Stimulated activated CD8-positive, alpha-beta memory T cell treated with anti-CD3 and anti-CD28 coated beads, Interleukin-12 subunit alpha, Interleukin-12 subunit beta, amount 100 ng/mL, for 4 hours (primary cell): ENCODE measurements around the gene KMT2B.

Experiments
- DNase-seq: peaks from one replicate; pipeline ENCODE4 v3.0.0-alpha.2; 2020; ENCODE audit warnings: low read depth

Gene KMT2B

DNA sequence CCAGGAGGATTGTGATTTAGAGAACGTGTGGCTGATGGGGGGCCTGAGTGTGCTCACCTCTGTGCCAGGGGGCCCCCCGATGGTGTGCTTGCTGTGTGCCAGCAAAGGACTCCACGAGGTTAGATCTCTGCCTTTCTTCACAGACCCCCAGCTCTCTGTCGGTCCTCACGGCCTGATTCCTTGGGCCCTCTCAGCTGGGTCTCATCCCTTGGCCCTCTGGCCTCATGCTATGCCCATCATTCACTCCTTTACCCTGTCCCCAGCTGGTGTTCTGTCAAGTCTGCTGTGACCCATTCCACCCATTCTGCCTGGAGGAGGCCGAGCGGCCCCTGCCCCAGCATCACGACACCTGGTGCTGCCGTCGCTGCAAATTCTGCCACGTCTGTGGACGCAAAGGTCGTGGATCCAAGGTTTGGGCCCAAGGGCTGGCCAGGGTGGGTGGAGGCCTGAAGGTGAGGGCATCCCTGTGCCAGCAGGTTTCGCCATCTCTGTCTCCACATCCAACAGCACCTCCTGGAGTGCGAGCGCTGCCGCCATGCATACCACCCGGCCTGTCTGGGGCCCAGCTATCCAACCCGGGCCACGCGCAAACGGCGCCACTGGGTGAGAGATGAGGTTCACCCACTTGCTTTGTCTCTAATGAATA lies 7.5 kb downstream of the KMT2B start:
- DNase-seq: no peak

DNA sequence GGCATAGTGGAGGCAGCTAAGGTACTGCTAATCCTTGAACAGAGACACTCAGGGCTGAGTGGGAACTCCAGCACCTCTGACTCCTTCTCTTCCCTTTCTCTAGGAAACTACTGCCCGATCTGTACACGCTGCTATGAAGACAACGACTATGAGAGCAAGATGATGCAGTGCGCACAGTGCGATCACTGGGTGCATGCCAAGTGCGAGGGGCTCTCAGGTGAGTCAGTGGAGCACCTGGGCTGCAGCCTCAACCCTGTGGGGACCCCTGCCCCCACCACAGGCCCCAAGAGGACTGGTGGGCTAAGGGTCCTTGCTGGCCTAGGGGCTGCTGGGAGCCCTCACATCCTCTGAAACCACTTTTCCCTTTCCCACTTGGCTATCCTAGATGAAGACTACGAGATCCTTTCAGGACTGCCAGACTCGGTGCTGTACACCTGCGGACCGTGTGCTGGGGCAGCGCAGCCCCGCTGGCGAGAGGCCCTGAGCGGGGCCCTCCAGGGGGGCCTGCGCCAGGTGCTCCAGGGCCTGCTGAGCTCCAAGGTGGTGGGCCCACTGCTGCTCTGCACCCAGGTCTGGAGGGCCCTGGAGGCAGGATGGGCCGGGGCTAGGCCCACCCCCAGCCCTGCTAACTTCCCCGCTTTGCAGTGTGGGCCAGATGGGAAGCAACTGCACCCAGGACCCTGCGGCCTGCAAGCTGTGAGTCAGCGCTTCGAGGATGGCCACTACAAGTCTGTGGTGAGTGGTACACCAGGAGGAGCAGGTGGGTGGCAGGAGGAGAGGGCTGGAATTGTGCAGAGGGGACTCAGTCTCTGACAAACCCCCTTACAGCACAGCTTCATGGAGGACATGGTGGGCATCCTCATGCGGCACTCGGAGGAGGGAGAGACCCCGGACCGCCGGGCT lies 9.5 kb downstream of the KMT2B start:
- no peak for DNase-seq

DNA sequence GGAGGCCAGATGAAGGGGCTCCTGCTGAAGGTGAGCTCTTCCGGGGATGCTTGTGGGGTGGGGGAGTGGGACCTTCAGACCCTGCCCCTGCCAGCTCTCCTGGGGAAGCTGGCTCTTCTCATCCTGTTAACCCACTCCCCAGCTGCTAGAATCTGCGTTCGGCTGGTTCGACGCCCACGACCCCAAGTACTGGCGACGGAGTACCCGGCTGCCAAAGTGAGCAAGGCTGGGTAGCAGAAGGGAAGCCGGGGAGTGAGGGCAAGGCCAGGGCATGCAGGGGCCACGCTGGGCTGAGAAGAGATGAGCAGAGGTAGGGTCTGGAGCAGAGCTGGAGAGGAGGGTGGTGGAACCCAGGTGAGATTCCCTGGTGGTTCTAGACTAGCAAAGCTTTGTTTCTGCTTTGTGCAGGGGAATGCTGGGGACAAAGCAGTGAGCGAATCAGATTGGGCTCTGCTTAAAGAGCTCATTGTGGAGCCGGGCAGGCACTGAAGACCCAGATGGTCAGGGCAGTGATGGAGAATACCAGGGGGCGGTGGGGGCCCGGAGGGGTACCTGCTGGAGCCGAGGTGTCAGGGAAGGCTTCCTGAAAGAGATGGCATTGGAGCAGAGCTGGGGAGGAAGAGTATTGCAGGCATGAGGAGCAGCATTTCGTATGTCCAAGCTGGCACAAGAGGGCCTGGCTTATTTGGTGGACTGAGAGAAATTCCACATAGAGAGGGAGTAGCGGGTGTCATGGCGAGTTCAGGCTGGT lies 10.3 kb downstream of the KMT2B start:
- no peak for DNase-seq

DNA sequence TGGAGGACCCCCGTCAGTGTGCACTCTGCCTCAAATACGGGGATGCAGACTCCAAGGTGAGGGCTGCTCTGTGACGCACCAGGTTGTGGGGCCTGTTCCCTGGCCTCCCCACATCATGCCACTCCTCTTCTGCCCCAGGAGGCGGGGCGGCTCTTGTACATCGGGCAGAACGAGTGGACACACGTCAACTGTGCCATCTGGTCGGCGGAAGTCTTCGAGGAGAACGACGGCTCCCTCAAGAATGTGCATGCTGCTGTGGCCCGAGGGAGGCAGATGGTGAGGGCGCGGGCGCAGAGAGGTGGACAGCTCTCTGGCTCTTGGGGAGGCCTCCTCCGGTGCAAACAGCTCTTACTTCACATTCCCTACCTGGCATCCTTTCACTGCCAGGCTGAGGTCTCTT lies 11.2 kb downstream of the KMT2B start:
- DNase-seq: no peak

DNA sequence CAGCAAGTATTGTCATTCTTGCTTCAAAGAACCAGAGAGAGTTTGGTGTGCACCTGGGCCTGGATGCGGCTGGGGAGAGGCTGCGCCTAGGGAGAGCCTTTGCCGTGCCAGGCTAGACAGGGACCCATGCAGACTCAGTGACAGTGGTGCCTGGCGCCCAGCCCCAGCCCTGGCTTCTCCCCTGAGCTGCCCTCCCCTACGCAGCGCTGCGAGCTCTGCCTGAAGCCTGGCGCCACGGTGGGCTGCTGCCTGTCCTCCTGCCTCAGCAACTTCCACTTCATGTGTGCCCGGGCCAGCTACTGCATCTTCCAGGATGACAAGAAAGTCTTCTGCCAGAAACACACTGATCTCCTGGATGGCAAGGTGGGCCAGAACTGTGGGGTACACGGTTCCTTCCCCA lies 12.0 kb downstream of the KMT2B start:
- DNase-seq: no peak

DNA sequence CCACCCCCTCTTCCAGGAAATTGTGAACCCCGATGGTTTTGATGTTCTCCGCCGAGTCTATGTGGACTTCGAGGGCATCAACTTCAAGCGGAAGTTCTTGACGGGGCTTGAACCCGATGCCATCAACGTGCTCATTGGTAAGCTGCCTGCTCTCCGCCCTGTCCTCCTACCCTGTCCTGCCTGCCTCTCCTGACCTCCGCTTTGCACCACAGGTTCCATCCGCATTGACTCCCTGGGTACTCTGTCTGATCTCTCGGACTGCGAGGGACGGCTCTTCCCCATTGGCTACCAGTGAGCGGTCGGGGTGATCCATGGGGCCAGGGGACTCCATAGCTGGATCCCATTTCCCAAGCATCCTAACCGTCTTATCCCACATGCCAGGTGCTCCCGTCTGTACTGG lies 12.5 kb downstream of the KMT2B start:
- no peak for DNase-seq

DNA sequence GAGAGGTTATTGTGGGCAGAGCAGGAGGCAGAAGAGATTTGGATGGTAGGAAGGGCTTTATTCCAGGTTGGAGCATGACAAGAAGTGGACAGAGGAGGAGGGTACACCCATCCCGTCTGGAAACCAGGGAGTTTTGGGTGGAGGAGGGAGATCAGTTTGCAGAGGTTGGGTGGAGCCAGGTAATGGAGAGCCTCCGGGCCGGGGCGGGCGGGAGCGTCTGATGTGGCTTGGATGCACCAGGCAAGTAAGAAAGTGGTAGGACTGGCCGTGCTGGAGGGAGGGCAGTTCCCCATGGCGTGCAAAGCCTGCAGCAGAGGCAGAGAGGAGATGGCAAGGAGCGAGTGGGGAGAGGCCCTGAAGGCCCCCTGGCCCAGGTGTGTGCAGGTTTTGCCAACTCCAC lies 13.6 kb downstream of the KMT2B start:
- no peak for DNase-seq

DNA sequence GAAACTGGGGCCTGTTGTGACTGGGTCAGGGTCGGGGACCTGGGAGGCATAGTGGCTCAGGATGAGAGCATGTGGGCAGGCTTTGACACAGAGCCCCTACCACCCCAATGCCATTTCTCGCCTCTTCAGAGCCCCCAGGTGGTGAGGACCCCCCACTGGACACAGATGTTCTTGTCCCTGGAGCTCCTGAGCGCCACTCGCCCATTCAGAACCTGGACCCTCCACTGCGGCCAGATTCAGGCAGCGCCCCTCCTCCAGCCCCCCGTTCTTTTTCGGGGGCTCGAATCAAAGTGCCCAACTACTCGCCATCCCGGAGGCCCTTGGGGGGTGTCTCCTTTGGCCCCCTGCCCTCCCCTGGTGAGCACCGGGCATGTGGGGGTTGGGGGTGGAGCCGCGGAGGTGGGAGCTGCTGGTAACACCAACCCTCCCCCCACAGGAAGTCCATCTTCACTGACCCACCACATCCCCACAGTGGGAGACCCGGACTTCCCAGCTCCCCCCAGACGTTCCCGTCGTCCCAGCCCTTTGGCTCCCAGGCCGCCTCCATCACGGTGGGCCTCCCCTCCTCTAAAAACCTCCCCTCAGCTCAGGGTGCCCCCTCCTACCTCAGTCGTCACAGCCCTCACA lies 14.1 kb downstream of the KMT2B start:
- DNase-seq: no peak

DNA sequence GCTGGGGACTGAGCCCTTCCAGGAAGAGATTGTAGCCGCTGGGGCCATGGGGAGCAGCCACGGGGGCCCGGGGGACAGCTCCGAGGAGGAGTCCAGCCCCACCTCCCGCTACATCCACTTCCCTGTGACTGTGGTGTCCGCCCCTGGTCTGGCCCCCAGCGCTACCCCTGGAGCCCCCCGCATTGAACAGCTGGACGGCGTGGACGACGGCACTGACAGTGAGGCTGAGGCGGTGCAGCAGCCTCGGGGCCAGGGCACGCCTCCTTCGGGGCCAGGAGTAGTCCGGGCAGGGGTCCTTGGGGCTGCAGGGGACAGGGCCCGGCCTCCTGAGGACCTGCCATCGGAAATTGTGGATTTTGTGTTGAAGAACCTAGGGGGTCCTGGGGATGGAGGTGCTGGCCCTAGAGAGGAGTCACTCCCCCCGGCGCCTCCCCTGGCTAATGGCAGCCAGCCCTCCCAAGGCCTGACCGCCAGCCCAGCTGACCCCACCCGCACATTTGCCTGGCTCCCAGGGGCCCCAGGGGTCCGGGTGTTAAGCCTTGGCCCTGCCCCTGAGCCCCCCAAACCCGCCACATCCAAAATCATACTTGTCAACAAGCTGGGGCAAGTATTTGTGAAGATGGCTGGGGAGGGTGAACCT lies 14.9 kb downstream of the KMT2B start:
- DNase-seq: no peak

DNA sequence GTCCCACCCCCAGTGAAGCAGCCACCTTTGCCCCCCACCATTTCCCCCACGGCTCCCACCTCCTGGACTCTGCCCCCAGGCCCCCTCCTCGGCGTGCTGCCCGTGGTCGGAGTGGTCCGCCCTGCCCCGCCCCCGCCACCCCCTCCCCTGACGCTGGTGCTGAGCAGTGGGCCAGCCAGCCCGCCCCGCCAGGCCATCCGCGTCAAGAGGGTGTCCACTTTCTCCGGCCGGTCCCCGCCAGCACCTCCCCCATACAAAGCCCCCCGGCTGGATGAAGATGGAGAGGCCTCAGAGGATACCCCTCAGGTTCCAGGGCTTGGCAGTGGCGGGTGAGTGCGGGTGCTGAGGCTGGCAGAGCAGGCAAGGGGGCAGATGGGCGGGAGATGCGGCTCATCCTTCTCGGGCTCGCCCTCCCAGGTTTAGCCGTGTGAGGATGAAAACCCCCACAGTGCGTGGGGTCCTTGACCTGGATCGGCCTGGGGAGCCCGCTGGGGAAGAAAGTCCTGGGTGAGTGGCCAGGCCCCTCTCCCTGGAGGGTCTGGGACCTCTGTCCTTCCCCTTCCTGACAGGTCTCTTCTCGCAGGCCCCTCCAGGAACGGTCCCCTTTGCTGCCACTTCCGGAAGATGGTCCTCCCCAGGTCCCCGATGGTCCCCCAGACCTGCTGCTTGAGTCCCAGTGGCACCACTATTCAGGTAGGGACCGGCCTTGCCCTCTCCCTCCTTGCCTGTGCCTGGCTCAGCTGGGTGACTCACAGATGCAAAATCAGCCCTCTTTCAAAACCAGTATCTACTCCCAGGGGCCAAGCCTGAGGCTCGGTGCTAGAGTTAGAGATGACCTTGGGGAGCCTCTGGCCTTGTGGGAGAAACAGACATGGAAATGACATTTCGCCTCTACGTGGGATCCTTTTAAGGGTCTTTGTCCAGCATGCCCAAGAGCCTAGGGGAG lies 15.7 kb downstream of the KMT2B start:
- DNase-seq: no peak

DNA sequence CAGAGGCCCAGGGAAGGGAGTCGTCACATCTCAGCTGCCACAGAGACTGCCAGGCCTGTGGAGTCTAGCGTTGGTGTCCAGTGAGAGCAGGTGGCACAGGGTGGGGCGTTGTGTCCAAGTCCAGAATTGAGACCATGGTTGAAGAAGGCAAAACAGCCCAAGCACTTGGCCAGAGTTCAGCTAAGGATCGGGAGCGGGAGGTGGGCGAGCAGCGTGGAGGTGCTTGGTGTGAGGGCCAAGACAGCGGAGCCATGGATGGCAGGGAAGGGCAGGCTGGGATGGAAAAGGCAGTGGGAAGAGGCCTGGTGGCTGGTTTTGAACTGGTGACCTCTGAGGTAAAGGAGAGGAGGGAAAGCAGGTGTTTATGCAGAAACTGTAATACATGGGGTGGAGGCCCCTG lies 16.5 kb downstream of the KMT2B start:
- DNase-seq: no peak

DNA sequence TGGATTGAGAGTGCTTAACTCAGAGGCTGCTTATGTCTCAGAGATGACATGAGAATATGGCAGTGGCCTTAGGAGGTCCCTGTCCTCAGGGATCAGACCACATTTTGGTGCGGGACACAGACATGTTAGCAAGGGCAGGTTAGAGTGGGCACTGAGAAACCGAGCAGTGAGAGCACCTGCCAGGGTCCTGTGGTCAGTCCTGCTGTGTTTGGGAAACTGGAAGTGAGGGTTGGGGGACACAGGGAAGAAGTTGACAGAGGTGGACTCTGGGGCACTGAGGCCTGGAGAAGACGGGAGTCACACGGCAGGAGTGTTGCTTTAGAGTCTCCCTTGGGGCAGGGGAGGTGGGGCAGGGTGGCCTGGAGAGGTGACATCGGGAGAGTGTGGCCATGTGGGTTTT lies 17.1 kb downstream of the KMT2B start:
- no peak for DNase-seq

DNA sequence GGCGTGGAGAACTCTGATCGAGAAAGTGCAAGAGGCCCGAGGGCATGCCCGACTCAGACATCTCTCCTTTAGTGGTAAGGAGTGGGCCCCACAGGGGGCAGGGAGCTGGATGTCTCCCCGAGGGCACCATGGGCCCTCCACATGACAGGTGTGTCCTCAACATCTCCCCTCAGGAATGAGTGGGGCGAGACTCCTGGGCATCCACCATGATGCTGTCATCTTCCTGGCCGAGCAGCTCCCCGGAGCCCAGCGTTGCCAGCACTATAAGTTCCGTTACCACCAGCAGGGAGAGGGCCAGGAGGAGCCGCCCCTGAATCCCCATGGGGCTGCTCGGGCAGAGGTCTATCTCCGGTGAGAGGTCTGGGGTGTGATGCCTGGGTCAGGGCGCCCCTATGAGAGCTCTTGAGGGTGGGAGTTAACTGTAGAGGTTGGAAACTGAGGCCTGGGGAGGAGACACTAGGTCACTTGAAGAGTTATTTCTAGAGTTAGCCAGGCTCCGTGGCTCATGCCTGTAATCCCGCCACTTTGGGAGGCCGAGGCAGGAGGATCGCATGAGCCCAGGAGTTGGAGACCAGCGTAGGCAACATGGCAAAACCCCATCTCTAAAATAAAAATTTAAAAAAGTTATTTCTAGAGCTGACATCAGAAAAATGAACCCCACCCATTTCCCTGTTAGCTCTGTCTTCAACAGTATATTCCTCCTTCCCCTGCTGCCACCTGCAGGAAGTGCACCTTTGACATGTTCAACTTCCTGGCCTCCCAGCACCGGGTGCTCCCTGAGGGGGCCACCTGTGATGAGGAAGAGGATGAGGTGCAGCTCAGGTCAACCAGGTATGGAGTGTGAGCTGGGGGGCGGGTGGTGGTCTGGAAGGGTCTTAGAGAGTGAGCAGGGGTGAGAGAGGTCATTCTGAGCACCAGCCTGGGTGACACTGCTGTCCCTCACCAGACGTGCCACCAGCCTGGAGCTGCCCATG lies 19.4 kb downstream of the KMT2B start:
- DNase-seq: no peak

DNA sequence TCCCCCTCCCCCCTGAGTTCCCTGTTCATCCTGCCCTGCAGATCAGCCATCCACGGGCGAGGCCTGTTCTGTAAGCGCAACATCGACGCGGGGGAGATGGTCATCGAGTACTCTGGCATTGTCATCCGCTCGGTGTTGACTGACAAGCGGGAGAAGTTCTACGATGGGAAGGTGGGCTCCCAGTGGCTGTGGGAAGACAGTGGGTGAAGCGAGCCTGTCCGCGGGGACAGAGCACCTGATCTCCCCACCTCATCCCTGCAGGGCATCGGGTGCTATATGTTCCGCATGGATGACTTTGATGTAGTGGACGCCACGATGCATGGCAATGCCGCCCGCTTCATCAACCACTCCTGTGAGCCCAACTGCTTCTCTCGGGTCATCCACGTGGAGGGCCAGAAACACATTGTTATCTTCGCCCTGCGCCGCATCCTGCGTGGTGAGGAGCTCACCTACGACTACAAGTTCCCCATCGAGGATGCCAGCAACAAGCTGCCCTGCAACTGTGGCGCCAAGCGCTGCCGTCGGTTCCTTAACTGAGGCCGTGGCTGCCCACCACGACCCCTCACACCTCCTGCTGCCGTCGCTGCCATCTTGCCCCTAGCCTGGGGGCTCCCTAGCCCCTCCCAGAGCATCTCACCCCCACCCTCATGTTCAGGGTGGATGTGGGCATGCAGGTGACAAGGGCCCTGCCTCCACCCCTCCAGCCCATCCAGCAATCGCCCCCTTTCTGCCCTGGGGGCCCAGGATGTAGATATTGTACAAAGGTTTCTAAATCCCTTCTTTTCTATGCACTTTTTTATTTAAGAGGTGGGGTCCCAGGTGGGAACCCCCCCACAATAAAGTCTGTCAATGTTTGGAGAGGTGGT lies 20.5 kb downstream of the KMT2B start:
- no peak for DNase-seq

DNA sequence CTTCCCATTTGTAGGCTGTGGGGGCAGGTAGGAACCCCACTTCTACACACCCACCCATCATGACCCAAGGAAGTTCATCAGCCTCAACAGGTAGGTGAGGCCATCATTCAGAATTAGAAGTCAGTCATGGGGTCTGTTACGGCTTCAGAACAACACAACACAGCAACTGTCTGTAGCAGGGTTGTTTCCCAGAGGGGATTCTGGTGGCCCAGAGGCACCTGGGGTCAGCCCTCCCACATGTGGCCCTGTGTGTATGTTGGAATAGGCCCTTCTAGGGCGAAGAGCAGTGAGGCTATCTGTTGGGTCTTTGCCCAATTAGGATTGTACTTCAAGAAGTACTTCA lies 21.1 kb downstream of the KMT2B start:
- DNase-seq: no peak

DNA sequence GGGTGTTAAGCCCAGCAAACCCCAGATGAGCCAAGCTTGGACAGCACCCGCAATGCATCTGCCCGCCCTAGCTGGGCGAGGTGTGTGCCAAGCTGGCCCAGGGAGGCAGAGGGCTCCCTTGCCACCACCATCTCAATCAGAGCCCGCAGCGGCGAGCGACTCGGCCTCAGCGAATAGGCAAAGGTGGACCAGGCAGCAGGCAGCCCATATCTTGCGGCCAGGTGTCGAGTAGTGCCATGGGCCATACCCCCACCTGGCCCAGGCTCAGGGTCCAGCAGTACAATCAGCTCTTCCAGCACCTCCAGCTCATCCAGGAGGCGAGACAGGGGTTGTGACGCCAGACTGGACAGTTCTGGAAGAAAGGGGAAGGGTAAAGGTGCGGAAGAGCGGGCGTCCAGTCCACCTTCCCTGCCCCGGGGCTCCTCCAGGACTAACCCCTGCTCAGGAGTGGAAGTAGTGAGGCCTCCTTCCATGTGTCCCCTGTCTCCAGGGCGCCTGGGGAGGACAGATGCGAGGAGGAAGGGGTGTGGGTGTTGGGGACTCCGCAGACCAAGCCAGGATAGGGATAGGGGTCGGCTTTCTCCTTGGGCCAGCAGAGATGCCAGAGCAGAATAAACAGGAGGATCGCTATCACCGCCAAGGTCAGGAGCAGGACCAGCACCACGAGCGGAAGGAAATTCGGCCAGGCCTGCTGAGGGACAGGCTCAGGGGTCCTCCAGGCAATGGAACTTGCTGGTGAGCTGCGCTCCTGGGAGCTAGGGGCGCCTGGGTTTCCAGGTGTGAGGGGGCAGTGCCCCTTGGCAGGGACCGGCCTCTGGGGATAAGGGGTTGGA lies 21.7 kb downstream of the KMT2B start:
- no peak for DNase-seq

DNA sequence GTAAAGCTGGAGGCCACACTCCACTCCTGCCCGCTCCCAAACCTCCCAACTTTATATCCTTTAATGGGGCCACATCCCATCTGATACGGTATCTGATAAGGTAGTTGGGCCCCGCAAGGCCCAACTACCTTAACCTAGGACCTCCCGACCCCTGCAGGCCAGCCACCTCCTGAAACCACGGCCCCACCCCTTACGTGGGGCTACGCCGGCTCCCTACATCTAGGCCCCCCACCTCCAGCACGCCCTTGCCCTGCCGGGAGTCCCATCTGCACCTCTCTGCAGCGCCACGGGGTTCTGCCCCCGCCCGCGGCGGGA lies 22.3 kb downstream of the KMT2B start:
- DNase-seq: no peak
